ENCODE results near the gene ERC1. TPM values are rescaled to one million over a fixed set of nuclear protein-coding genes. Genes with fewer than 3 reads are reported as not detected.

The ERC1 gene
- total RNA-seq, 2 donors from 2014 or later, result 26.9 to 41.9 TPM

GRCh38 chr12:1382151-1382550, 391.1 kb downstream of the ERC1 start:
- no peak overlapping the region for H3K4me3 ChIP-seq
- TF ChIP-seq CTCF (IDR thresholded peaks at IDR 0.05), result no peak
- H3K9me3 ChIP-seq, result no peaks in the 10 kb centered on the region
- no peaks in the 10 kb centered on the region for H3K36me3 ChIP-seq
- H3K27ac ChIP-seq, result no peak overlapping the region
- H3K4me1 ChIP-seq, result no peaks in the 10 kb centered on the region
- intact Hi-C loops (cut with DNase I), result no loop called here
- no peaks in the 10 kb centered on the region for H3K27me3 ChIP-seq
- DNase-seq, result no peak
- no peak overlapping the region for H3K9ac ChIP-seq (ENCODE audit: low read depth in 2 of 2, low read length in 2 of 2)

GRCh38 chr12:1382826-1383225, 391.8 kb downstream of the ERC1 start:
- H3K9me3 ChIP-seq, result no peaks in the 10 kb centered on the region

GRCh38 chr12:1383758-1384157, 392.7 kb downstream of the ERC1 start:
- no peak for DNase-seq
- no peaks in the 10 kb centered on the region for H3K4me1 ChIP-seq
- H3K27me3 ChIP-seq, result no peaks in the 10 kb centered on the region
- H3K4me3 ChIP-seq, result no peak overlapping the region
- no peaks in the 10 kb centered on the region for H3K36me3 ChIP-seq
- intact Hi-C loops (cut with DNase I), result no loop called here
- H3K9me3 ChIP-seq, result no peaks in the 10 kb centered on the region
- H3K9ac ChIP-seq (ENCODE audit: low read depth in 2 of 2, low read length in 2 of 2), result no peak overlapping the region
- no peak overlapping the region for H3K27ac ChIP-seq
- TF ChIP-seq CTCF (IDR thresholded peaks at IDR 0.05), result no peak

More at GRCh38 chr12:1382826-1383225, 391.8 kb downstream of the ERC1 start:
- Histone ChIP-seq H3K27ac (no peak overlapping the region), H3K36me3 (no peaks in the 10 kb centered on the region), H3K9ac (ENCODE audit: low read depth in 2 of 2, low read length in 2 of 2) (no peak overlapping the region), H3K4me3 (no peak overlapping the region), H3K4me1 (no peaks in the 10 kb centered on the region), H3K27me3 (no peaks in the 10 kb centered on the region)
- no peak for TF ChIP-seq CTCF (IDR thresholded peaks at IDR 0.05)
- DNase-seq, result no peak
- intact Hi-C loops (cut with DNase I), result no loop called here

- intact Hi-C loops (cut with DNase I), result no loop called here
- H3K4me1 ChIP-seq, result no peaks in the 10 kb centered on the region
- no peaks in the 10 kb centered on the region for H3K9me3 ChIP-seq
- DNase-seq, result no peak
- H3K9ac ChIP-seq (ENCODE audit: low read depth in 2 of 2, low read length in 2 of 2), result no peak overlapping the region
- no peaks in the 10 kb centered on the region for H3K27me3 ChIP-seq
- H3K36me3 ChIP-seq, result no peaks in the 10 kb centered on the region
- no peak for TF ChIP-seq CTCF (IDR thresholded peaks at IDR 0.05)
- H3K4me3 ChIP-seq, result no peak overlapping the region
- no peak overlapping the region for H3K27ac ChIP-seq
Observed at GRCh38 chr12:1384910-1385309, 393.9 kb downstream of the ERC1 start.

- no peak for TF ChIP-seq CTCF (IDR thresholded peaks at IDR 0.05)
- no peak overlapping the region for H3K27ac ChIP-seq
- no peaks in the 10 kb centered on the region for H3K36me3 ChIP-seq
- intact Hi-C loops (cut with DNase I), result no loop called here
- H3K4me1 ChIP-seq, result no peaks in the 10 kb centered on the region
- H3K4me3 ChIP-seq, result no peak overlapping the region
- H3K27me3 ChIP-seq, result no peaks in the 10 kb centered on the region
- no peak for DNase-seq
- no peaks in the 10 kb centered on the region for H3K9me3 ChIP-seq
- H3K9ac ChIP-seq (ENCODE audit: low read depth in 2 of 2, low read length in 2 of 2), result no peak overlapping the region
Observed at GRCh38 chr12:1391722-1392121, 400.7 kb downstream of the ERC1 start.

Data from colonic mucosa (tissue), 4 donors.